ENCODE data around the gene RAD51B. TPM values are rescaled to one million over a fixed set of nuclear protein-coding genes. Genes with fewer than 3 reads are reported as not detected.

Gene RAD51B
- total RNA-seq, 1 experiment from 2014 or later, result 16.7 TPM

GRCh38 chr14:68669603-68670358, 850.2 kb downstream of the RAD51B start:
- no peak overlapping the region for H2BK5ac ChIP-seq (ENCODE audit: insufficient read length, low read length)
- H3K36me3 Mint-ChIP-seq (ENCODE audit: insufficient read depth in 1 of 3, low read depth in 3 of 3), result no peaks in the 10 kb centered on the region

More at GRCh38 chr14:68669603-68670358, 850.2 kb downstream of the RAD51B start:
- no peak for DNase-seq
- peaks cover 0 to 4% of the 10 kb centered on the region in 2 experiments; a peak in 1 of 5 replicates for H3K9me3 Mint-ChIP-seq
- H3K14ac ChIP-seq (ENCODE audit: insufficient read depth, low read length), result no peak overlapping the region
- no peak overlapping the region for H3K4me2 ChIP-seq (ENCODE audit: insufficient read depth, insufficient read length, low read length)
- no peak overlapping the region for H3K23ac ChIP-seq (ENCODE audit: insufficient read length, low read depth, low read length)
- no peak overlapping the region for H3K18ac ChIP-seq (ENCODE audit: insufficient read length, low read depth, low read length)
- H3K27ac ChIP-seq (ENCODE audit: insufficient read length, low read depth, low read length), result no peak overlapping the region
- no peaks in the 10 kb centered on the region for H3K79me1 ChIP-seq (ENCODE audit: insufficient read depth, low read depth, low read length, poor library complexity, severe bottlenecking)
- no peak overlapping the region for H2BK120ac ChIP-seq (ENCODE audit: low read depth, low read length, poor library complexity, severe bottlenecking)
- no peak for TF ChIP-seq CTCF (conservative IDR thresholded peaks at IDR 0.05)
- no peak overlapping the region for H3K4me3 Mint-ChIP-seq
- H4K5ac ChIP-seq (ENCODE audit: insufficient read length, low read depth, low read length), result no peak overlapping the region
- H3K79me2 ChIP-seq (ENCODE audit: insufficient read depth, low read length), result no peaks in the 10 kb centered on the region
- no peak overlapping the region for H2BK20ac ChIP-seq (ENCODE audit: low read depth, low read length, poor library complexity, severe bottlenecking)
- no peaks in the 10 kb centered on the region for H4K20me1 ChIP-seq (ENCODE audit: control insufficient read depth, insufficient read depth, insufficient read length)
- no peak overlapping the region for H2BK12ac ChIP-seq (ENCODE audit: insufficient read length, low read depth, low read length)
- H3K27me3 ChIP-seq (ENCODE audit: insufficient read depth, low read length), result no peaks in the 10 kb centered on the region
- peaks cover 2 to 4% of the 10 kb centered on the region in 2 experiments; a peak in 2 of 4 replicates for H3K4me1 Mint-ChIP-seq
- H4K91ac ChIP-seq (ENCODE audit: insufficient read length, low read depth, low read length), result no peak overlapping the region
- no peak overlapping the region for H3K27ac Mint-ChIP-seq
- no peak overlapping the region for H4K8ac ChIP-seq (replicated peaks; ENCODE audit: insufficient read length, low read depth, low read length)
- no peak overlapping the region for H2AK5ac ChIP-seq (ENCODE audit: insufficient read length, low read length)
- no peak overlapping the region for H3T11ph ChIP-seq (ENCODE audit: low read length)
- H2AFZ ChIP-seq (ENCODE audit: low read length), result no peak overlapping the region
- no peak overlapping the region for H3K4ac ChIP-seq (ENCODE audit: low read depth, low read length)
- H3K23me2 ChIP-seq (ENCODE audit: insufficient read length, low read depth, low read length, poor library complexity, severe bottlenecking), result no peaks in the 10 kb centered on the region
- H3K56ac ChIP-seq (ENCODE audit: insufficient read length, low read depth, low read length), result no peak overlapping the region
- H3K4me1 ChIP-seq (ENCODE audit: insufficient read depth, low read length), result no peaks in the 10 kb centered on the region
- H3K9me3 ChIP-seq (ENCODE audit: control insufficient read depth, low read depth, low read length), result no peaks in the 10 kb centered on the region
- H2BK15ac ChIP-seq (ENCODE audit: low read depth, low read length), result no peak overlapping the region
- H3K9ac ChIP-seq (ENCODE audit: extremely low read depth, insufficient read length, low read length), result no peak overlapping the region
- peaks cover 3% of the 10 kb centered on the region for H3K27me3 Mint-ChIP-seq (ENCODE audit: low read depth)
- WGBS (ENCODE audit: extremely low coverage, insufficient read length, low lambda C conversion rate), result no CpG with 5 or more reads among the region's 14 CpGs
